ENCODE data around the gene AXL. TPM values are rescaled to one million over a fixed set of nuclear protein-coding genes. Genes with fewer than 3 reads are reported as not detected.

AXL gene
- total and polyA plus RNA-seq, 2 of the 8 experiments (the other 6 are each of a cell fraction or from before 2014, with no cell fraction given) = 35.3 to 51.0 TPM

GRCh38 chr19:41232686-41233085, 13.7 kb downstream of the AXL start (continued):
- no peak for TF ChIP-seq CHD7 (IDR thresholded peaks at IDR 0.05; ENCODE audit: insufficient replicate concordance, low read length)
- no peak for TF ChIP-seq FOSL1 (IDR thresholded peaks at IDR 0.05; ENCODE audit: insufficient read depth, low read depth, low read length)
- no peak for TF ChIP-seq TAF1 (IDR thresholded peaks at IDR 0.05; ENCODE audit: low read depth, low read length)
- TF ChIP-seq BRCA1 (IDR thresholded peaks at IDR 0.05; ENCODE audit: low read depth, low read length) = no peak
- no peak for TF ChIP-seq BACH1 (IDR thresholded peaks at IDR 0.05; ENCODE audit: low read length)
- TF ChIP-seq EGR1 (IDR thresholded peaks at IDR 0.05; ENCODE audit: borderline replicate concordance, low read depth, low read length) = no peak
- TF ChIP-seq GTF2F1 (IDR thresholded peaks at IDR 0.05; ENCODE audit: borderline replicate concordance, low read depth, low read length) = no peak
- TF ChIP-seq HDAC2 (IDR thresholded peaks at IDR 0.05; ENCODE audit: borderline replicate concordance in 1 of 2, low read depth in 2 of 2, low read length in 2 of 2) = no peak

All from H1 (cell line).